H54 (cell line): ENCODE results near the gene ARL6IP5.

Experiments used
- DNase-seq: peaks from one replicate; pipeline ENCODE4 v3.0.0; 2011; ENCODE audit warnings: low spot score, mixed read lengths; ENCODE audit not compliant: insufficient read length
- FAIRE-seq: peaks from 3 replicates; lab custom pipeline; 2011; peaks lifted over from hg19 to GRCh38; lab: Jason Lieb, UNC
- POLR2A ChIP-seq: IDR thresholded peaks from 2 replicates; pipeline ENCODE4 v1.6.1; 2011; ENCODE audit warnings: low read depth, mild to moderate bottlenecking, low read length

Gene ARL6IP5

GRCh38 chr3:69137005-69137404, 52.3 kb downstream of the ARL6IP5 start:
- FAIRE-seq (no peak), DNase-seq (no peak)
- no peak for TF ChIP-seq POLR2A

GRCh38 chr3:69137412-69137811, 52.7 kb downstream of the ARL6IP5 start:
- FAIRE-seq: no peak
- no peak for TF ChIP-seq POLR2A
- no peak for DNase-seq

- FAIRE-seq (no peak), DNase-seq (no peak)
- no peak for TF ChIP-seq POLR2A
Measured at GRCh38 chr3:69141313-69141712, 56.6 kb downstream of the ARL6IP5 start.

GRCh38 chr3:69142090-69142489, 57.4 kb downstream of the ARL6IP5 start:
- DNase-seq (no peak), FAIRE-seq (no peak)
- no peak for TF ChIP-seq POLR2A

- no peak for TF ChIP-seq POLR2A
- FAIRE-seq: no peak
- no peak for DNase-seq
Measured at GRCh38 chr3:69142797-69143454, 58.2 kb downstream of the ARL6IP5 start.

GRCh38 chr3:69143612-69144011, 58.9 kb downstream of the ARL6IP5 start:
- DNase-seq (no peak), FAIRE-seq (no peak)
- no peak for TF ChIP-seq POLR2A

GRCh38 chr3:69144631-69145245, 60.0 kb downstream of the ARL6IP5 start:
- no peak for FAIRE-seq
- TF ChIP-seq POLR2A: no peak
- no peak for DNase-seq

- TF ChIP-seq POLR2A: no peak
- FAIRE-seq (no peak), DNase-seq (no peak)
Measured at GRCh38 chr3:69145688-69146087, 61.0 kb downstream of the ARL6IP5 start.

- no peak for FAIRE-seq
- DNase-seq: no peak
- no peak for TF ChIP-seq POLR2A
Measured at GRCh38 chr3:69149586-69149985, 64.8 kb downstream of the ARL6IP5 start.
